Stimulated activated CD8-positive, alpha-beta memory T cell treated with anti-CD3 and anti-CD28 coated beads, Interleukin-15, amount 100 ng/mL, for 4 hours (primary cell): ENCODE measurements around the gene GSTM2.

Source experiments
- DNase-seq, 2 donors: peaks; one replicate each; pipeline ENCODE4 v3.0.0-alpha.2; 2020; ENCODE audit warnings: low read depth in 2 of 2

The GSTM2 gene

GRCh38 chr1:109667452-109668122, at the start of gene GSTM2:
Gene GSTM2 (plus strand): TSS chr1:109668057. CDS start chr1:109668116, 59 bp downstream.
- peak; percentile 39 to 47 for DNase-seq

- DNase-seq, result no peak
Observed at GRCh38 chr1:109618661-109619575, 48.9 kb upstream of the GSTM2 start.

GRCh38 chr1:109619576-109620400, 48.1 kb upstream of the GSTM2 start, which contains the start of the genes AMPD2 and GNAT2:
Gene AMPD2 (plus strand): TSS chr1:109619837. CDS start chr1:109621176, 1,339 bp downstream.
Gene GNAT2 (minus strand): TSS chr1:109619616. CDS start chr1:109612870, 6,746 bp downstream.
- DNase-seq, result peak; percentile 52 to 58

GRCh38 chr1:109620401-109620791, 47.5 kb upstream of the GSTM2 start:
- no peak for DNase-seq

GRCh38 chr1:109620841-109621286, 47.0 kb upstream of the GSTM2 start:
- DNase-seq, result peak; percentile 88 to 95

GRCh38 chr1:109621379-109622136, 46.3 kb upstream of the GSTM2 start:
- no peak for DNase-seq

GRCh38 chr1:109622137-109622892, 45.5 kb upstream of the GSTM2 start:
- DNase-seq, result no peak

- no peak for DNase-seq
Observed at GRCh38 chr1:109622895-109623294, 45.0 kb upstream of the GSTM2 start.

- DNase-seq, result no peak
Observed at GRCh38 chr1:109623601-109624161, 44.2 kb upstream of the GSTM2 start.

- no peak for DNase-seq
Observed at GRCh38 chr1:109624201-109625010, 43.5 kb upstream of the GSTM2 start.

GRCh38 chr1:109625176-109625575, 42.7 kb upstream of the GSTM2 start:
- no peak for DNase-seq

GRCh38 chr1:109625601-109626560, 42.0 kb upstream of the GSTM2 start:
- DNase-seq, result no peak

GRCh38 chr1:109626682-109627408, 41.0 kb upstream of the GSTM2 start:
- DNase-seq, result no peak

GRCh38 chr1:109627692-109628399, 40.0 kb upstream of the GSTM2 start:
- no peak for DNase-seq

- DNase-seq, result no peak
Observed at GRCh38 chr1:109628540-109629321, 39.1 kb upstream of the GSTM2 start.
